Hepatic stellate cell (primary cell): ENCODE measurements around the gene KANSL1L.
A peak's percentile ranks its signal among the peaks of the same experiment; 100 is the strongest.

Source experiments
- DNase-seq: peaks from one replicate; pipeline ENCODE4 v3.0.0; 2011; ENCODE audit warnings: low spot score

Gene KANSL1L

DNA sequence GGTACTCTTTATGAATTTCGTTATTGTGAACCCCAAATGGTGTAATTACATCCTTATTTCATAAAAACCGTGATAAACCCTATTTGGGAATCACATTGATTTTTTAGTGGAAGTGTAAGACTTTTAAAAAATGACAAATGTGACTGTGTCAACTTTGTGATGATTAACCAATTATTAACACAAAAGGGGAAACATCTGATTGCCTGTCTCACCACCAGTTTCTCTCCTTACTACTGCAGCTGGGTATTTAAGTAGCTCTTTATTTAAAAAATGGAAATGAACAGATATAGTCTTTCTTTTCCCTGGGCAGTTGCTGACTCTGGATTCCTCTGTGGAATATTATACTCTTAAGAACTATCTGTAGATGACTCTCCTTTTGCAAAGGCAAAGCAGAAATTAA lies 180.4 kb downstream of the KANSL1L start:
- DNase-seq = no peak

- no peak for DNase-seq
These were observed 183.2 kb downstream of the KANSL1L start for GRCh38 chr2:209988010-209988409.

DNA sequence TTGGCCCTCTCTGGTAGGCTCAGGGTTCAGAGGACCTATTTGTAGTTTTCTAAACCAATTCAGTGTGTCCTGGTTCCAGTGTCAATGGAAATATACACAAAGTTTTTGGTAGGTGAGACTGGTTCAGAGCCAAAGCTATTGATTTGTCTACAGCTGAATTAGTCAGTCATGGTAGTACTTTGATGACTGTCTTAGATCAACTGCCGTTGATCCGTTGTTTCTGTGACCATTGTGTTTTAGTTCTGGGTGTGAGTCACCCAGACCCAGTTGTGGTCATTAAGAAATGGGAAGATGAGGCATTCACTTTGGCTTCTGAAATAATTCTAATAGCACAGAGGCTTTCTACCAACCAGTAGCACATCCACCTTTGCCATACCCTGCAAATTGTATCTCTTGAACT lies 184.8 kb downstream of the KANSL1L start:
- DNase-seq = no peak

DNA sequence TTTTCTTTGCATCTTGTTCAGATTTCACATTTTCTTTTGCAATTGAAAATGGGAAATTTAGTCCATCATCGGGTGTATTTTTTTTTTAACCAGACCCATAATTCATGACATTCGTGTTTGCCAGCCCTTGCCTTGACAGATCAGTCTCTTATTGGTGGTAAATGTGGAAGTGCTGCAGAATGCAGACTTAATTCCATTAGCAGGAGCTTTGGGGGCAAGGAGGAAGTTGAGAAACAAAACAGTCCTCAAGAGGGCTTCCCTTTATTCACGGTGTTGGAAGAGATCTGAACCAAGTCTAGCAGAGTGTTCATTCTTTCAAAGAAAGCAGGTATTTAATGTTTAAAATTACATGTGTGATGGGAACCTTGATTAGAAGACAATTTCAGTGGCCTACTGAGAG lies 185.3 kb downstream of the KANSL1L start:
- DNase-seq = no peak

GRCh38 chr2:209984291-209984690 lies 186.9 kb downstream of the KANSL1L start:
- DNase-seq = no peak

DNA sequence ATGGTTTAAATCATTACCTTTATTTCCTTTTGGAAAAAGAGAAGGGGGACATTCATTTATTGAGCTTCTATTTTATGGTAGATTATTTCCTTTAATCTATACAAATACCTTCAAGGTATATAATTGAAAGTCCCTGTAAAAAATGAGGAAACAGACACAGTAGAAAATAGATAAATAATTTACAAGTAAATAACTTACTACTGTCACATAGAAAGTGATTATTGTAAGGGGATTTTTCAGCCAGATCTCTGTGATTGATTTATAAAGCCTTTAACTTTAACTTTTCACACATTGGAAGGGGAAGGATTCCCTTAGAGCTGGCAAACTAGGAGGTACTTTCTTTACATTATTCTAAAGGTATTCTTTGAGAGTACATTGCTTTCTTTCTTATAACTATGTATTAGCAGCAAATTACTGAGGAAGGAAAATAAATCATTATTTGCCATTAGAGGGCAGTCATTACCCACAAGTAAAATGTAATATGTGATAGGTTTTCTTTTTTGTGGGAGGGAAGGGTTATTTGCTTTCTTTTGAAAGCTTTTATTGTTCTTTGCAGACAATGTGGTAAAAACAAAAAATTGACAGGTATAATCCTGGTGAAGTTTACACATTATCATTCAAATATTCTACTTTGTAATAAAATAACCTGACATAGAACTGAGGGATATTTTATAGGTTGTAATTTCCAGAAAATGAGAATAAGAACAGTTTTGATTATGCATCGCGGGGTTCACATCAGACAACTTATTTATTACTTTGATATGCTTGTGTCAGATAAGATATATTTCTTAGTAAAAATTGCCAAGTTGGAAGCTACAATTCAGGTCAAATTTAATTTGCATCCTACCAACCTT lies 193.6 kb downstream of the KANSL1L start:
- DNase-seq = peak; percentile 16

GRCh38 chr2:209976698-209977385 lies 194.4 kb downstream of the KANSL1L start:
- no peak for DNase-seq

DNA sequence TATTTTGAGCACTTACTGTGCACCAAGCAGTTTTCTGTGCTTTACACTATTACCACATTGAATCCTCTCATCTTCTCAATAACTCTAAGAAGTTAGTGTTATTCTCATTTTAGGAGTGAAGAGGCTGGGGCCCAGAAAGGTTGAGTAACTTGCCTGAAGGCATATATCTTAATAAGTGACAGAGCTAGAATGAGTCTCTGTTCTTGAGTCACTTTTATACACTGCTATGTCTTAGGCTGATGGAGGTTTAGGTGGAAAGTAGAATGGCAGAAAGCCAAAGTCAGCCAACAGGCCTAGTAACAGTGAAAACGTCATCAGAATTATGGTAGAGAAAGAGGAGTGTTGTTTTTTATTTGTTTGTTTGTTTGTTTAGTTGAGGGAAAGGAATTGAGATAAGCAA lies 196.6 kb downstream of the KANSL1L start:
- no peak for DNase-seq

- no peak for DNase-seq
These were observed 197.9 kb downstream of the KANSL1L start for GRCh38 chr2:209973328-209973727.
